SU-DHL-6 (cell line): ENCODE measurements around the gene KCTD17.

ENCODE experiments used
- H2AFZ ChIP-seq: fragments of 200-600 bp; sonication (generic); 2 replicates; pipeline ENCODE4 v1.6.1; 2014; ENCODE audit warnings: low read depth, mild to moderate bottlenecking, moderate library complexity, mixed read lengths, antibody characterized with exemption, low read length; ENCODE audit not compliant: severe bottlenecking
- H3F3A ChIP-seq: fragments of 200-600 bp; shearing (Covaris generic); 2 replicates; pipeline ENCODE4 v1.6.0; 2016; ENCODE audit warnings: antibody characterized with exemption, mild to moderate bottlenecking; ENCODE audit not compliant: insufficient read depth
- H3K27ac ChIP-seq: fragments of 200-600 bp; sonication (generic); 2 replicates; pipeline ENCODE4 v1.5.1; 2016; ENCODE audit warnings: low read depth, mild to moderate bottlenecking, low read length, moderate library complexity, mixed read lengths
- H3K27me3 ChIP-seq: fragments of 200-600 bp; sonication (generic), shearing (Covaris generic); 2 replicates; pipeline ENCODE4 v1.6.0; 2014; ENCODE audit warnings: mild to moderate bottlenecking, low read length
- H3K36me3 ChIP-seq: fragments of 200-600 bp; sonication (generic); 2 replicates; pipeline ENCODE4 v1.6.1; 2014; ENCODE audit warnings: mild to moderate bottlenecking, low read length, mixed read lengths
- H3K4me2 ChIP-seq: fragments of 300-600, 200-600 bp; shearing (Covaris generic), sonication (generic); 2 replicates; pipeline ENCODE4 v1.6.0; 2014; ENCODE audit warnings: low read length, low read depth, mild to moderate bottlenecking; ENCODE audit not compliant: poor library complexity, severe bottlenecking
- H3K4me3 ChIP-seq: fragments of 200-600 bp; sonication (generic); 2 replicates; pipeline ENCODE4 v1.5.1; 2014; ENCODE audit warnings: antibody characterized with exemption, low read length, mild to moderate bottlenecking, mixed read lengths; ENCODE audit not compliant: insufficient read depth, poor library complexity, severe bottlenecking
- H3K79me2 ChIP-seq: fragments of 200-600 bp; sonication (generic); 2 replicates; pipeline ENCODE4 v1.6.1; 2014; ENCODE audit warnings: mild to moderate bottlenecking, low read length, moderate library complexity; ENCODE audit not compliant: insufficient read depth
- H3K9ac ChIP-seq: fragments of 200-600 bp; sonication (generic); 2 replicates; pipeline ENCODE4 v1.7.0; 2014; ENCODE audit warnings: mild to moderate bottlenecking, low read length
- H3K9me2 ChIP-seq: fragments of 200-600 bp; sonication (generic); replicated peaks from 2 replicates; pipeline ENCODE4 v1.6.1; 2014; ENCODE audit warnings: low read length; ENCODE audit not compliant: insufficient read depth
- H3K9me3 ChIP-seq: fragments of 200-600 bp; sonication (generic); 2 replicates; pipeline ENCODE4 v1.6.1; 2014; ENCODE audit warnings: low read length, mixed read lengths; ENCODE audit not compliant: insufficient read depth
- H4K20me1 ChIP-seq: fragments of 200-600 bp; sonication (generic); 2 replicates; pipeline ENCODE4 v1.6.1; 2014; ENCODE audit warnings: low read depth, mild to moderate bottlenecking, antibody characterized with exemption, low read length, moderate library complexity, mixed read lengths
- CTCF ChIP-seq: fragments of 200-600 bp; sonication (generic); IDR thresholded peaks from one replicate; pipeline ENCODE4 v1.5.1; 2017; ENCODE audit warnings: antibody characterized with exemption, mild to moderate bottlenecking, low read length, moderate library complexity; ENCODE audit not compliant: insufficient read depth, poor library complexity, severe bottlenecking
- EZH2phosphoT487 ChIP-seq: fragments of 200-600 bp; sonication (generic), shearing (Covaris generic); conservative IDR thresholded peaks from 2 replicates; pipeline ENCODE4 v1.6.1; 2018; ENCODE audit warnings: mild to moderate bottlenecking, antibody characterized with exemption, low read length, moderate library complexity, mixed read lengths

KCTD17 gene

GRCh38 chr22:37023743-37024338 lies 27.7 kb upstream of the KCTD17 start:
- Histone ChIP-seq H3K9me3 (no peaks in the 10 kb centered on the region), H3F3A (no peaks in the 10 kb centered on the region), H3K4me2 (no peak overlapping the region), H2AFZ (no peak overlapping the region), H3K9me2 (no peaks in the 10 kb centered on the region), H3K9ac (no peak overlapping the region), H3K27me3 (no peaks in the 10 kb centered on the region), H4K20me1 (no peaks in the 10 kb centered on the region), H3K4me3 (no peak overlapping the region), H3K79me2 (no peaks in the 10 kb centered on the region), H3K27ac (no peak overlapping the region), H3K36me3 (no peaks in the 10 kb centered on the region)
- TF ChIP-seq CTCF, result no peak
- TF ChIP-seq EZH2phosphoT487, result no peak

- H3F3A ChIP-seq, result no peaks in the 10 kb centered on the region
- H3K9me2 ChIP-seq, result no peaks in the 10 kb centered on the region
- no peak overlapping the region for H2AFZ ChIP-seq
- H3K4me2 ChIP-seq, result no peak overlapping the region
- H3K27me3 ChIP-seq, result no peaks in the 10 kb centered on the region
- no peak for TF ChIP-seq EZH2phosphoT487
- no peak for TF ChIP-seq CTCF
- no peak overlapping the region for H3K9ac ChIP-seq
- no peaks in the 10 kb centered on the region for H4K20me1 ChIP-seq
- H3K79me2 ChIP-seq, result no peaks in the 10 kb centered on the region
- H3K36me3 ChIP-seq, result no peaks in the 10 kb centered on the region
- H3K9me3 ChIP-seq, result no peaks in the 10 kb centered on the region
- H3K27ac ChIP-seq, result no peak overlapping the region
- no peak overlapping the region for H3K4me3 ChIP-seq
Observed at GRCh38 chr22:37024339-37025157, 27.0 kb upstream of the KCTD17 start.

GRCh38 chr22:37025500-37026070 lies 26.0 kb upstream of the KCTD17 start:
- Histone ChIP-seq H3K4me2 (no peak overlapping the region), H3K9ac (no peak overlapping the region), H3K27me3 (no peaks in the 10 kb centered on the region), H3K27ac (no peak overlapping the region), H3K9me3 (no peaks in the 10 kb centered on the region), H3F3A (no peaks in the 10 kb centered on the region), H3K79me2 (no peaks in the 10 kb centered on the region), H3K4me3 (no peak overlapping the region), H3K9me2 (no peaks in the 10 kb centered on the region), H4K20me1 (no peaks in the 10 kb centered on the region), H3K36me3 (no peaks in the 10 kb centered on the region), H2AFZ (no peak overlapping the region)
- TF ChIP-seq EZH2phosphoT487 (no peak), CTCF (no peak)
